ENCODE results near the gene ANG. TPM values are rescaled to one million over a fixed set of nuclear protein-coding genes. Genes with fewer than 3 reads are reported as not detected.

Gene ANG
- total RNA-seq, 4 donors from 2014 or later = 1.4 to 15.1 (median 5.8) TPM

DNA sequence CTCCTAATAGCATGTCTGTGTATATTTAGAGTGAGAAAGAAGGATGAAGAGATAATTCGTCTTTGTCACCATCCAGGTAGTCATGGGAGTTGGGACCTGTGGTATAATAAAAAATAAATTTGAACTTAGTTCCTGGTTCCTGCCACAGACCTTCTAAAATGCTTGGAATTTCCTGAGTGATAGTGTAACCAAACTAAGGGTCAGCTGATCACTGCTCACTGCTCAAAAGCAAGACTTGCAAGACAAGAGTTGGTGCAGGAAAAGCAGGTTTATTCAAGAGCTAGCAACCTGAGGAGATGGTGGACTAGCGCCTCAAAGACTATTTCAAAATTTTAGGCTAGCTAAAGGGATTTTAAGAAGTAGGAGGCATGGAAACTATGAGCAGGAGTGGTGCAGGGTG is 19.1 kb downstream of the ANG start:
- 55 to 57% methylated on average over 2 of the region's 2 CpGs for WGBS, 2 donors
- Histone ChIP-seq H3K27ac (peak overlapping the region in 3 of 4 donors; percentile 22 to 62 (median 62)), H3K4me1 (peaks cover 0 to 17% (median 3%) of the 10 kb centered on the region in 3 donors), H3K27me3 (no peaks in the 10 kb centered on the region), H3K4me3 (no peak overlapping the region), H3K9me3 (no peaks in the 10 kb centered on the region), H3K36me3 (no peaks in the 10 kb centered on the region)
- intact Hi-C loops (cut with DNase I) = no loop called here
- TF ChIP-seq POLR2A (IDR thresholded peaks at IDR 0.05) = no peak
- no peak for TF ChIP-seq CTCF (IDR thresholded peaks at IDR 0.05)
- DNase-seq = no peak

DNA sequence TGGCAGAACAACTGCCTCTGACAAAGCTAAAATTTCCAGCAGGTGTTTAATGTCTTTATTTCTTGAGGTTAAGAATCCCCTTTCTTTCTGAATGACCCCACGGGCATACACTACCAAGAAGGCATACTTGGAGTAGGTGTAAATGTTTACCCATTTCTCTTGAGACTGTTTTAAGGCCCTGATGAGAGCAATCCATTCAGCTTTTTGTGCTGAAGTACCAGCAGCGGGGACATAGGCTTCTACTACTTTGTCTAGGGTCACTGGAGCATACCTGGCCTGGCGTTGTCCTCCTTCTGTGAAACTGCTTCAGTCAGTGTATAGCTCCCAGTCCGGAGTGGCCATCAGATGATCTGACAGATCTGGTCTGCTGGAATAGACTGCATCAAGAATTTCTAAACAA is 22.7 kb downstream of the ANG start:
- H3K27me3 ChIP-seq = no peaks in the 10 kb centered on the region
- no peaks in the 10 kb centered on the region for H3K36me3 ChIP-seq
- TF ChIP-seq CTCF (IDR thresholded peaks at IDR 0.05) (no peak), POLR2A (IDR thresholded peaks at IDR 0.05) (no peak)
- WGBS, 2 donors = 60 to 72% methylated on average over 2 to 3 of the region's 4 CpGs
- DNase-seq = no peak
- H3K9me3 ChIP-seq = no peaks in the 10 kb centered on the region
- intact Hi-C loops (cut with DNase I) = no loop called here
- H3K4me3 ChIP-seq = no peak overlapping the region
- H3K4me1 ChIP-seq = peaks cover 0 to 44% (median 12%) of the 10 kb centered on the region in 3 donors
- H3K27ac ChIP-seq = no peak overlapping the region

DNA sequence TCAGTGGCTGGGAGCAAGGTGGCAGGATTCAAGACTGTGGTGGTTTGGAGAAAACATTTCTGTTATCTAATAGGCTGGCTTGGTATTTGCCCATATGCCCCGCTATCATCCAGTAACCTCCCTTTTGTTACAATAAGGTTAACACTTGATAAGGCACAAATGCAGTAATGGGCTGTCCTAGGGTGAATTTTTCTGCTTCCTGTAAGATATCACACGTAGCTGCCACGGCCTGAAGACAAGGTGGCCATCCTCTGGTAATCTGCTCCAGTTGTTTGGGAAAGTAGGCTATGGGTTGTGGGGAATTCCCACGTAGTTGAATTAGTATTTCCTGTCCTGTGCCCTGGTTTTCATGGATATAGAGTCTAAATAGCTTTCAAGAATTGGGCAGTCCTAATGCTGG is 23.1 kb downstream of the ANG start:
- Histone ChIP-seq H3K4me3 (no peak overlapping the region), H3K4me1 (peaks cover 0 to 43% (median 12%) of the 10 kb centered on the region in 3 donors), H3K27ac (no peak overlapping the region), H3K36me3 (no peaks in the 10 kb centered on the region), H3K27me3 (no peaks in the 10 kb centered on the region), H3K9me3 (no peaks in the 10 kb centered on the region)
- no peak for DNase-seq
- 54 to 59% methylated on average over 4 of the region's 4 CpGs for WGBS, 2 donors
- TF ChIP-seq CTCF (IDR thresholded peaks at IDR 0.05) (no peak), POLR2A (IDR thresholded peaks at IDR 0.05) (no peak)
- intact Hi-C loops (cut with DNase I) = no loop called here

DNA sequence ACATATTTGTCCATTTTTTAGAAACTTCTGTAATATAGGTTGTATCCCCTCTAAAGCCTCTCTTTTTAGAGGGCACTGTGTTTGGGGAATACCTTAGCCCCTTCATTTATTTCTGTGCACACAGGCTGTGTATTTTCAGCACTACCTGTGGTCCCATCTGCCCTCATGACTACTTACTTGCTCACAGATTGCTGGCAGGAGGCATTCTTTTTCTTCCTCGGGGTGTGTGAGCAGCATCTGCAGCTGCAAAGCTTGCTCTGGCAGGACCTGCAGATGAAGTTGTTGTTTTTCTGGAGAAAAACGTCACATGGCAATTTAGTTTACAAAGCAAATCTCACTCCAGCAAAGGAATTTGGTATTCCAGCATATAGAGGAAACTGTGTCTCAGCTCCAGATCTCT is 24.3 kb downstream of the ANG start:
- H3K9me3 ChIP-seq = no peaks in the 10 kb centered on the region
- H3K36me3 ChIP-seq = no peaks in the 10 kb centered on the region
- H3K27ac ChIP-seq = no peak overlapping the region
- intact Hi-C loops (cut with DNase I) = no loop called here
- no peak overlapping the region for H3K4me3 ChIP-seq
- 0 to 20% methylated on average over 1 to 2 of the region's 2 CpGs for WGBS, 2 donors
- no peak for DNase-seq
- H3K4me1 ChIP-seq = peaks cover 0 to 30% (median 9%) of the 10 kb centered on the region in 3 donors
- no peaks in the 10 kb centered on the region for H3K27me3 ChIP-seq
- TF ChIP-seq CTCF (IDR thresholded peaks at IDR 0.05) (no peak), POLR2A (IDR thresholded peaks at IDR 0.05) (no peak)

- H3K4me1 ChIP-seq = peaks cover 6 to 40% (median 9%) of the 10 kb centered on the region in 3 donors
- H3K27ac ChIP-seq = peak overlapping the region; percentile 59 to 88 (median 74)
- WGBS, 2 donors = 6 to 10% methylated on average over 4 of the region's 4 CpGs
- TF ChIP-seq POLR2A (IDR thresholded peaks at IDR 0.05) = no peak
- no peak for TF ChIP-seq CTCF (IDR thresholded peaks at IDR 0.05)
- H3K36me3 ChIP-seq = no peaks in the 10 kb centered on the region
- H3K9me3 ChIP-seq = no peaks in the 10 kb centered on the region
- intact Hi-C loops (cut with DNase I) = no loop called here
- no peak for DNase-seq
- H3K27me3 ChIP-seq = no peaks in the 10 kb centered on the region
- peak overlapping the region in 1 of 4 donors; percentile 23 for H3K4me3 ChIP-seq
Observed at GRCh38 chr14:20714593-20715250, 26.2 kb downstream of the ANG start.

Data from esophagus squamous epithelium (tissue), 5 donors.